GM23338 (cell line): Measurements from ENCODE around the gene AGBL4. TPM values are rescaled to one million over a fixed set of nuclear protein-coding genes. Genes with fewer than 3 reads are reported as not detected.

Source experiments
- ATAC-seq: fragments of 200-7000 bp; cut with Tn5 transposase; 3 replicates; pipeline ENCODE4 v1.9.1; 2020
- DNase-seq: peaks from one replicate; pipeline ENCODE4 v3.0.0-alpha.2; 2015; ENCODE audit warnings: low spot score
- H2AFZ ChIP-seq: fragments of 200-600 bp; sonication (generic); 2 replicates; pipeline ENCODE4 v1.8.0; 2016; ENCODE audit warnings: antibody characterized with exemption, mild to moderate bottlenecking, moderate library complexity
- H3F3A ChIP-seq: fragments of 200-600 bp; sonication (generic); replicated peaks from 2 replicates; pipeline ENCODE4 v1.8.0; 2017; ENCODE audit warnings: antibody characterized with exemption, mixed run types, low read depth
- H3K27ac ChIP-seq: fragments of 200-600 bp; sonication (generic); 2 replicates; pipeline ENCODE4 v1.6.1; 2016; ENCODE audit warnings: low read depth
- H3K27me3 ChIP-seq: fragments of 200-600 bp; sonication (generic); 2 replicates; pipeline ENCODE4 v1.8.0; 2016; ENCODE audit warnings: mild to moderate bottlenecking, mixed run types, moderate library complexity; ENCODE audit not compliant: insufficient read depth
- H3K36me3 ChIP-seq: fragments of 200-600 bp; sonication (generic); 2 replicates; pipeline ENCODE4 v1.8.0; 2016; ENCODE audit warnings: mild to moderate bottlenecking; ENCODE audit not compliant: insufficient read depth
- H3K4me1 ChIP-seq: fragments of 200-600 bp; sonication (generic); 2 replicates; pipeline ENCODE4 v1.8.0; 2016; ENCODE audit warnings: mild to moderate bottlenecking, moderate library complexity; ENCODE audit not compliant: insufficient read depth
- H3K4me2 ChIP-seq: fragments of 200-600 bp; sonication (generic); 2 replicates; pipeline ENCODE4 v1.7.1; 2017; ENCODE audit warnings: mixed run types
- H3K4me3 ChIP-seq: fragments of 200-600 bp; sonication (generic); 2 replicates; pipeline ENCODE4 v1.6.1; 2016; ENCODE audit warnings: mixed run types
- H3K79me2 ChIP-seq: fragments of 200-600 bp; sonication (generic); replicated peaks from 2 replicates; pipeline ENCODE4 v1.8.0; 2017; ENCODE audit warnings: mild to moderate bottlenecking; ENCODE audit not compliant: insufficient read depth
- H3K9me2 ChIP-seq: fragments of 200-600 bp; sonication (generic); 2 replicates; pipeline ENCODE4 v1.8.0; 2017; ENCODE audit not compliant: insufficient read depth
- H4K20me1 ChIP-seq: fragments of 200-600 bp; sonication (generic); replicated peaks from 2 replicates; pipeline ENCODE4 v1.8.0; 2017; ENCODE audit warnings: mild to moderate bottlenecking; ENCODE audit not compliant: insufficient read depth
- H3K27ac Mint-ChIP-seq: 2 replicates; pipeline ENCODE4 v1.8.0; 2020; ENCODE audit warnings: inconsistent platforms, mild to moderate bottlenecking, moderate library complexity, mixed read lengths
- H3K27me3 Mint-ChIP-seq: 3 replicates; pipeline ENCODE4 v1.8.0; 2022; ENCODE audit warnings: low read depth, mild to moderate bottlenecking, moderate library complexity, mixed read lengths, inconsistent platforms; ENCODE audit not compliant: insufficient read depth, poor library complexity
- H3K36me3 Mint-ChIP-seq: 3 replicates; pipeline ENCODE4 v1.8.0; 2021; ENCODE audit warnings: low read depth, mild to moderate bottlenecking, inconsistent platforms, moderate library complexity, mixed read lengths
- H3K4me1 Mint-ChIP-seq: 3 replicates; pipeline ENCODE4 v1.8.0; 2020; ENCODE audit warnings: mild to moderate bottlenecking, inconsistent platforms, mixed read lengths
- H3K4me3 Mint-ChIP-seq: 3 replicates; pipeline ENCODE4 v1.8.0; 2021; ENCODE audit warnings: moderate library complexity, mild to moderate bottlenecking, inconsistent platforms, mixed read lengths
- H3K9me3 Mint-ChIP-seq: 3 replicates; pipeline ENCODE4 v1.8.0; 2020; ENCODE audit warnings: moderate library complexity, mild to moderate bottlenecking, inconsistent platforms, mixed read lengths
- CTCF ChIP-seq, 2 experiments: fragments of 200-600 bp in 1 of 2; sonication (generic) in 1 of 2; conservative IDR thresholded peaks; 2 replicates each; pipeline versions ENCODE4 v1.5.1 to v1.6.1; 2016 to 2017; ENCODE audit warnings: antibody characterized with exemption in 2 of 2, low read depth in 2 of 2, mild to moderate bottlenecking in 2 of 2, moderate library complexity in 1 of 2
- ETS1 ChIP-seq: IDR thresholded peaks from 2 replicates; pipeline ENCODE4 v1.6.1; 2016; ENCODE audit warnings: antibody characterized with exemption
- EZH2 ChIP-seq: fragments of 200-600 bp; sonication (generic); IDR thresholded peaks from one replicate; pipeline ENCODE4 v1.8.0; 2017; ENCODE audit warnings: antibody characterized with exemption, mild to moderate bottlenecking, low read depth; ENCODE audit not compliant: unreplicated experiment
- EZH2phosphoT487 ChIP-seq: fragments of 200-600 bp; sonication (generic); IDR thresholded peaks from one replicate; pipeline ENCODE4 v1.8.1; 2018; ENCODE audit warnings: antibody characterized with exemption; ENCODE audit not compliant: unreplicated experiment
- JUNB ChIP-seq: IDR thresholded peaks from one replicate; pipeline ENCODE4 v1.6.1; 2016; ENCODE audit warnings: antibody characterized with exemption; ENCODE audit not compliant: unreplicated experiment
- NANOG ChIP-seq: IDR thresholded peaks from 2 replicates; pipeline ENCODE4 v1.6.1; 2016; ENCODE audit warnings: antibody characterized with exemption, borderline replicate concordance
- POLR2AphosphoS5 ChIP-seq: IDR thresholded peaks from 2 replicates; pipeline ENCODE4 v1.6.1; 2016; ENCODE audit warnings: antibody characterized with exemption, low read depth
- REST ChIP-seq: IDR thresholded peaks from one replicate; pipeline ENCODE4 v1.6.1; 2018; ENCODE audit warnings: antibody characterized with exemption; ENCODE audit not compliant: unreplicated experiment
- STAT1 ChIP-seq: IDR thresholded peaks from one replicate; pipeline ENCODE4 v1.6.1; 2016; ENCODE audit warnings: antibody characterized with exemption; ENCODE audit not compliant: unreplicated experiment
- ZNF114 ChIP-seq: fragments of 250-450 bp; sonication (Bioruptor Pico); IDR thresholded peaks from 2 replicates; pipeline ENCODE4 v1.5.0; 2020; ENCODE audit warnings: mild to moderate bottlenecking, moderate library complexity
- ZNF331 ChIP-seq: fragments of 250-450 bp; sonication (Bioruptor Pico); IDR thresholded peaks from 2 replicates; pipeline ENCODE4 v1.5.0; 2020; ENCODE audit warnings: low read depth, mild to moderate bottlenecking, moderate library complexity
- ZNF462 ChIP-seq: fragments of 250-450 bp; sonication (Bioruptor Pico); IDR thresholded peaks from 2 replicates; pipeline ENCODE4 v1.5.0; 2020; ENCODE audit warnings: mild to moderate bottlenecking, moderate library complexity
- polyA plus RNA-seq: library from polyadenylated mRNA; unstranded; fragments of >200 nt; fragmentation: Nextera tagmentation; extraction: Ambion mirVana; gene quantifications from 2 replicates; pipeline ENCODE4 v1.2.1, GENCODE V29; 2016
- total RNA-seq: library from RNA; depleted of rRNA; stranded (reverse); fragments of >200 nt; shearing (Covaris generic); gene quantifications from 2 replicates; pipeline ENCODE4 v1.2.3, GENCODE V29; 2014

The AGBL4 gene
- total and polyA plus RNA-seq, 2 experiments from 2014 or later = 0.91 to 1.5 TPM

GRCh38 chr1:48889615-48890014, 1134.1 kb downstream of the AGBL4 start (continued):
- TF ChIP-seq CTCF (conservative IDR thresholded peaks at IDR 0.05; ENCODE audit: low read depth in 2 of 2) (no peak), REST (no peak), ETS1 (no peak), ZNF331 (CRISPR knock-in tag) (no peak), ZNF114 (CRISPR knock-in tag) (no peak), POLR2AphosphoS5 (no peak), STAT1 (no peak)

GRCh38 chr1:48889082-48889481, 1134.7 kb downstream of the AGBL4 start:
- Histone ChIP-seq H3F3A (no peaks in the 10 kb centered on the region), H4K20me1 (no peaks in the 10 kb centered on the region), H3K27ac (no peak overlapping the region), H3K79me2 (no peaks in the 10 kb centered on the region), H3K4me3 (no peak overlapping the region), H3K4me2 (no peak overlapping the region), H2AFZ (no peak overlapping the region), H3K27me3 (no peaks in the 10 kb centered on the region), H3K9me2 (0 out of 2 replicates have a peak, but pooled peaks cover 4% of the 10 kb centered on the region), H3K36me3 (no peaks in the 10 kb centered on the region), H3K4me1 (peaks cover 30% of the 10 kb centered on the region)
- H3K4me1 Mint-ChIP-seq = peaks cover 30% of the 10 kb centered on the region
- no peaks in the 10 kb centered on the region for H3K27me3 Mint-ChIP-seq
- H3K27ac Mint-ChIP-seq = no peak overlapping the region
- ATAC-seq (no peak), DNase-seq (peak; percentile 26)
- no peaks in the 10 kb centered on the region for H3K36me3 Mint-ChIP-seq
- no peaks in the 10 kb centered on the region; the same call in 2 of the 3 replicates for H3K9me3 Mint-ChIP-seq
- H3K4me3 Mint-ChIP-seq = no peak overlapping the region
- no peak for TF ChIP-seq ZNF462 (CRISPR knock-in tag)
- TF ChIP-seq ETS1 = no peak
- no peak for TF ChIP-seq ZNF114 (CRISPR knock-in tag)
- TF ChIP-seq ZNF331 (CRISPR knock-in tag) = no peak
- no peak for TF ChIP-seq EZH2phosphoT487
- TF ChIP-seq NANOG = no peak
- TF ChIP-seq STAT1 = no peak
- no peak for TF ChIP-seq EZH2
- TF ChIP-seq JUNB = no peak
